Measurements from ENCODE around the gene THAP5. TPM values are rescaled to one million over a fixed set of nuclear protein-coding genes. Genes with fewer than 3 reads are reported as not detected.

The THAP5 gene
- 13.7 and 16.8 TPM in 2 replicates for total RNA-seq

GRCh38 chr7:108569381-108570145, at the start of gene THAP5, which contains the start of gene DNAJB9:
Gene THAP5 (minus strand): TSS chr7:108569706. CDS start chr7:108569569, 137 bp downstream.
Gene DNAJB9 (plus strand): TSS chr7:108569874. CDS start chr7:108571727, 1,853 bp downstream.

GRCh38 chr7:108525985-108526767, 43.3 kb downstream of the THAP5 start, which contains the start of gene PNPLA8:
Gene PNPLA8 (minus strand): TSS chr7:108526135. CDS start chr7:108515491, 10,644 bp downstream.

Other genes starting within 250 kb of the THAP5 start
- gene NRCAM, start 113.3 kb downstream of the THAP5 start, total RNA-seq: 0.60 and 1.2 TPM in 2 replicates
- 31.2 and 35.7 TPM in 2 replicates for gene PNPLA8, start 43.6 kb downstream of the THAP5 start, total RNA-seq
- gene DNAJB9, start 168 bp upstream of the THAP5 start, total RNA-seq: 52.5 and 58.2 TPM in 2 replicates